D341Med (cell line): ENCODE data around the gene SHMT2.

Experiments
- DNase-seq: peaks from one replicate; pipeline ENCODE4 v3.0.0; 2012; ENCODE audit warnings: low spot score

SHMT2 gene

DNA sequence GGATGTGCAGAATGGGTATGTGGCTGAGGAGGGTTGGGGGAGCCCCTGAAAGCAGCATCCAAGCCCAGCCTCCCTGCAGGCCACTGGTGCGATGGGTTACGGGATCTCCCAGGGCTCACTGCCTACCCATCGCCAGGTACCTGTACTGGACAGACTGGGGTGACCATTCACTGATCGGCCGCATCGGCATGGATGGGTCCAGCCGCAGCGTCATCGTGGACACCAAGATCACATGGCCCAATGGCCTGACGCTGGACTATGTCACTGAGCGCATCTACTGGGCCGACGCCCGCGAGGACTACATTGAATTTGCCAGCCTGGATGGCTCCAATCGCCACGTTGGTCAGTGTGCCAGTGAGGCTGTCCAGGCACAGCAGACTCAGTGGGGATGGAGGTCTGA is 31.2 kb upstream of the SHMT2 start:
- DNase-seq = no peak

DNA sequence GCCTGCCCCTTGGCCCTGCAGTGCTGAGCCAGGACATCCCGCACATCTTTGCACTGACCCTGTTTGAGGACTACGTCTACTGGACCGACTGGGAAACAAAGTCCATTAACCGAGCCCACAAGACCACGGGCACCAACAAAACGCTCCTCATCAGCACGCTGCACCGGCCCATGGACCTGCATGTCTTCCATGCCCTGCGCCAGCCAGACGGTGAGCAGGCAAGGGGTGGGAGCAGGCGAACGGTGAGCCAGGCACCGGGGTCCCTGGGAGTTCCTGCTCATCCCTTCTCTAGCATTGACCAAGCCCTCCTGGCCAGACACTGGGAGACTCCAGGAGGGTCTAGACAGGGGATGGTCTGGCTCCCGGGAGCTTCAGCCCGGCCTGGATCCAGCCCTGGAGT is 30.3 kb upstream of the SHMT2 start:
- no peak for DNase-seq

DNA sequence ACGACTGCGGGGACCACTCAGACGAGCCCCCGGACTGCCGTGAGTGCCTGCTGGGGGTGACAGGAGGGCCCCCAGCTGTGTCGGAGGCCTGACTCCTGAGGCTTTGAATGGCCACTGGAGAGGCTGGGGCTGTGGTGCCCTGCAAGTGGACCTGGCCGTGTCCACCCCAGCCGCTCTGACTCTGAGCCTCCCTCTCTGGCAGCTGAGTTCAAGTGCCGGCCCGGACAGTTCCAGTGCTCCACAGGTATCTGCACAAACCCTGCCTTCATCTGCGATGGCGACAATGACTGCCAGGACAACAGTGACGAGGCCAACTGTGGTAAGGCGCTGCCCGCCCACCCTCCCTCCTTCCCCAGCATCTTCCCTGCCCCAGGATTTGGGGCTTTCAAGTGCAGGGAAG is 29.0 kb upstream of the SHMT2 start:
- DNase-seq = no peak

DNA sequence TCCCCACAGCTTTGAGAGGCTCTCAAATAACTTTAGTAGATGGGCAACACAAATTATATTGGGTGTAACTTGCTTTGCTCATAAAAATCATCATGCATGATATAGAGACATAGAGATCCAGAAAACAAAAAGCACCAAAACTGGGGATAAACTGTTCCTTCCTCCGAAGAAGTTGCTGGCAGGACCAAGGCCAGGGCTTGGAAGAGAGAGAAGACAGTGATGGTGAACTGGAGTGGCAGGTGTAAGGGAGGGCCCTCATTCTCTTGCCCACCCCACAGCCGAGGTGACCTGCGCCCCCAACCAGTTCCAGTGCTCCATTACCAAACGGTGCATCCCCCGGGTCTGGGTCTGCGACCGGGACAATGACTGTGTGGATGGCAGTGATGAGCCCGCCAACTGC is 28.3 kb upstream of the SHMT2 start:
- DNase-seq = no peak

DNA sequence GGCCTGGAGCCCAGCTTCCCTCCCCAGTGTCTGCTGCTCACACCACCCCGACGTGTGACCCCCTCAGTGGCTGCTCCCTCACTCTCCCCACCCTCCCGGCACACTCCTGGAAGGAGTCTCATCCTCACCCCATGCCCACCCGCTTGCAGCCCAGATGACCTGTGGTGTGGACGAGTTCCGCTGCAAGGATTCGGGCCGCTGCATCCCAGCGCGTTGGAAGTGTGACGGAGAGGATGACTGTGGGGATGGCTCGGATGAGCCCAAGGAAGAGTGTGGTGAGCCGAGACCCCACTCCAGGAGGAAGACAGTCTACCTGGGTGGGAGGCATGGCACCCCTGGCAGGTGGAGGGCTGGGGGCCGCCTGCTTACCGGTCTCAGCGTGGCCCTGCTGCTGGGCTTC is 27.9 kb upstream of the SHMT2 start:
- no peak for DNase-seq

DNA sequence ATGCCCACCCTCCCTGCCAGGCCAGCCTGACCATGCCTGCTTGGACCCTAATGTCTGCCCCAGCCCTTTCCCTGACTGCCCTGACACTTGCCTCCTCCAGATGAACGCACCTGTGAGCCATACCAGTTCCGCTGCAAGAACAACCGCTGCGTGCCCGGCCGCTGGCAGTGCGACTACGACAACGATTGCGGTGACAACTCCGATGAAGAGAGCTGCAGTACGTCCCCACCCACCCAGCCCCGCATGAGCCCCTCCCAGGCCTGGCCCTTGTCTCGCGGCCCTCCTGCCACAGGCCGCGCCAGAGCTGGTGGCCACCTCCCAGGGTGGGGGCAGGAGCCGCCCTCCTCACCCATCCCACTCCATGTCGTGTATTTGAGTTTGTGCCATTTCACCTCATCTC is 27.2 kb upstream of the SHMT2 start:
- DNase-seq = no peak

DNA sequence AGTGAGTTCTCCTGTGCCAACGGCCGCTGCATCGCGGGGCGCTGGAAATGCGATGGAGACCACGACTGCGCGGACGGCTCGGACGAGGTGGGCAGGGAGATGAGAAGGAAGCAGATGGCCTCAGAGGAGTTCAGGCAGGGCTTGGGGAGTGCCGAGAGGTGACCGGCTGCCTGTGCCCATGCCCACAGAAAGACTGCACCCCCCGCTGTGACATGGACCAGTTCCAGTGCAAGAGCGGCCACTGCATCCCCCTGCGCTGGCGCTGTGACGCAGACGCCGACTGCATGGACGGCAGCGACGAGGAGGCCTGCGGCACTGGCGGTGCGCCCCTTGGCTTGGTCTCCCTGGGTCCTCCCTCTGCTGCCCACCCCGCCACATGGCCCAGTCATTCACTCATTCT is 26.3 kb upstream of the SHMT2 start:
- DNase-seq = no peak

DNA sequence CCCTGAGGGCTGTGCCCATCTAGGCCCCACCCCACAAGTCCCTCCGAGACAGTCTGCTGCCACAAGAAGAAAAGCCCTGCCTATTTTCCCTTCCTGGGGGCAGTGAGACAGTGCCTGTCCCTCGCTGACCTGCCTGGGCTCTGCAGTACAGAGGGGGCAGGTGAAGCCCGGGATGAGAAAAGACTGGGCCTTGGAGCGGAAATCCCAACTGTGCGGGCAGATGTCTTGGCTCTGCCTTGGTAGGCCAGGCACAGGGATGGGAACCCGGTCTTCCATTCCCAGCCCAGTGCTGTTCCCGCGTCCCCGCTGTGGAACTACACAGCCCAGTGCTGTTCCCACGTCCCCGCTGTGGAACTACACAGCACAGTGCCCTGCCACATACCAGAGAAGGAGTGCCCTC is 25.7 kb upstream of the SHMT2 start:
- DNase-seq = no peak

DNA sequence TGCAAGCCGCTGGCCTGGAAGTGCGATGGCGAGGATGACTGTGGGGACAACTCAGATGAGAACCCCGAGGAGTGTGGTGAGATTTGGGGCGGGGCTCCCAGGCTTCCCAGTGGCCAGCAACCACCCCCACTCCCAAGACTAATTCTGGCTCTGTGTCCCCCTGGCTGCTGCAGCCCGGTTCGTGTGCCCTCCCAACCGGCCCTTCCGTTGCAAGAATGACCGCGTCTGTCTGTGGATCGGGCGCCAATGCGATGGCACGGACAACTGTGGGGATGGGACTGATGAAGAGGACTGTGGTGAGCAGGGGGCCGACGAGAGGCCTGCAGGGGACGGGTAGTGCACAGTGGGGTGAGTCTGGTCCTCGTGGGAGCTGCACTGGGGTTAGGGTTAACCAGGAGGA is 25.1 kb upstream of the SHMT2 start:
- DNase-seq = no peak

DNA sequence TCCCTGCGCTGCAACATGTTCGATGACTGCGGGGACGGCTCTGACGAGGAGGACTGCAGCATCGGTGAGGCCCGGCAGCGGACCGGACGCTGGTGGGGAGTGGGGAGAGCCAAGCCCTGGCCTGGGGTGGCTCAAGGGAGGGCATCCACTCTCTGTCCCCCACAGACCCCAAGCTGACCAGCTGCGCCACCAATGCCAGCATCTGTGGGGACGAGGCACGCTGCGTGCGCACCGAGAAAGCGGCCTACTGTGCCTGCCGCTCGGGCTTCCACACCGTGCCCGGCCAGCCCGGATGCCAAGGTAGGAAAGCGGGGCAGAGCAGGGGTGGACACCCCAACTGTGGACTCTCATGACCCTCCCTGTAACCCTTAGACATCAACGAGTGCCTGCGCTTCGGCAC is 24.3 kb upstream of the SHMT2 start:
- no peak for DNase-seq

DNA sequence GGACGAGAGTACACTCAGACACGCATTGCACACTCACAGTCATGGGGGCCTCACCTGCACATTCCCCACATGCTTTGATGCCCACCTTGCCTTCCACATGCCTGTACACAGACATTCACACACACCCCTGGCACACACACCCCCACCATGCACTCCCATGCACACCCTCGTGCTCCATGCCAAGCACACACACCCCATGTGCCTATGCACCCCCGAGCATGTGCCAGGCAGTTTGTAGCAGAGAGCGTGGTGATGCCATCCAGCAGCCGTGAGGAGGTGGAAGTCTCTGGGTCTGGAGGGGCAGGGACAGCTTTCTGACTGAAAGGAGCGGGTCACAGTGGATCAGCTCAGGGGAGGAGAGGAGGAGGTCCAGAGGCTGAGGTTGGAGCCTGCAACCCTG is 23.6 kb upstream of the SHMT2 start:
- DNase-seq = no peak

DNA sequence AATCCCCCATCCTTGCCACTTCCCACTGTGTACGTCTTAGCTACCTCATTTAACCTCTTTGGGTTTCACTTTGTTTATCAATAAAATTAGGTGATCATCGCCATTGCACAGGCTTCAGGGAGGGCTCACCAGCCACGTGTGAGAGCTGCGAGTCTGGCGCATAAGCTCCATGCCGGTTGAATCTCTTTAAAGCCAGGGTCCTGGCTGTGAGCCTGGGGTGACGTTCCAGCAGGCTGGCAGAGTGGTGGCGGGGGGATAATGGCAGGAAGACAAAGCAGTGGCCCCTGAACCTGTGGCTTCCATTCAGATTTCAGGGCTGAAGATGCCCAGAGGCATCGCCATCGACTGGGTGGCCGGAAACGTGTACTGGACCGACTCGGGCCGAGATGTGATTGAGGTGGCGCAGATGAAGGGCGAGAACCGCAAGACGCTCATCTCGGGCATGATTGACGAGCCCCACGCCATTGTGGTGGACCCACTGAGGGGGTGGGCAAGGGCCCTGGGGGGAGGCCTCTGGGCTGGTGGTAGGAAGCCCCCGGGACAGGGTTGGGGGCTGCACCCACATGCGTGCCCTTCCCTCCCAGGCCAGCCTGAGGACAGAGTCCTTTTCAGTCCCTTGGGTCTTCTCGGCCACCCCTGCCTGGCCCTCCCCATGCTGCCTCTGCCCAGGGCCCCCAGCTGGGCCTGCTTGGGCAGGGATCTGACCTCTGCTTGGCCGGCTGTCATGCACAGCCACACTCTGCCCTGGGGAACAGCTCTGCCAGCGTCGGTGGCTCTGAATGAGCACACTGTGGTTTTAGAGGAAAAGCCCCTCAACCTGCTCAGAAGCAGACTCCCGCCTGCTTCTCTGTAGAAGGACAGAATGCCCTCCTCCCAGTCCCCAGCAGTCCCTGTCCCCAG is 21.5 kb upstream of the SHMT2 start:
- peak; percentile 59 for DNase-seq

DNA sequence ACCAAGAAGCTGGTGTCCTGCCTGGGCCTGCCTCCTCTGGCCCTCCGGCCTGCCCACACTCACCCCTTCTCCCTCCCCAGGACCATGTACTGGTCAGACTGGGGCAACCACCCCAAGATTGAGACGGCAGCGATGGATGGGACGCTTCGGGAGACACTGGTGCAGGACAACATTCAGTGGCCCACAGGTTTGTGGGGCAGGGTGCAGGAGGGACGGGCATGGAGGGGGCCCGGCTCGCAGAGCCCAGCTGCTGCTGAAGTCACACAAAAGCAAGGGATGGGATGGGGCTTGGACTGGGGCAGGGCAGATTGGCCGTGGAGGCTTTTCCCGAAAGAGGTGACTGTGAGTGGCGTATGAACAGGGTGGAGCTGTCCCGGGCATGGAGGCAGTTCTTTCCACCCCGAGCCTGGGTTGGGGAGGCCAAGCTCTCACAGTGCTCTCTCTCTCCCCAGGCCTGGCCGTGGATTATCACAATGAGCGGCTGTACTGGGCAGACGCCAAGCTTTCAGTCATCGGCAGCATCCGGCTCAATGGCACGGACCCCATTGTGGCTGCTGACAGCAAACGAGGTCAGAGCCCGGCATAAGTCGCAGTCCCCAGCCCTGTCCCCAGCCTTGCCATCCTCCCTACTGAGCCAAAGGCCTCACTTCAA is 20.8 kb upstream of the SHMT2 start:
- no peak for DNase-seq

DNA sequence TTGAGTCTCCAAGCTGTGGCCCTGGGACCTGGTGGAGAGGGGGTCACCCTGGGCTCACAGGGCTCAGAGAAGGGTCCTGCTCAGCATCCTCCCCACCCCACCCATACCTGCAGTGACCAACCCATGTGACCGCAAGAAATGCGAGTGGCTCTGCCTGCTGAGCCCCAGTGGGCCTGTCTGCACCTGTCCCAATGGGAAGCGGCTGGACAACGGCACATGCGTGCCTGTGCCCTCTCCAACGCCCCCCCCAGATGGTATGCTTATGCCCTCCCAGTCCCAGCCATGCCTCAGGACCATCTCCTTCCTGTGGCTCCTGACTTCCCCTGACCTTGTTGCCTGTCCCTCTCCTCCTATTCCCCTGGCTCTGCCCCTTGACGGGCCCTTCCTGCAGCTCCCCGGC is 19.6 kb upstream of the SHMT2 start:
- DNase-seq = no peak

DNA sequence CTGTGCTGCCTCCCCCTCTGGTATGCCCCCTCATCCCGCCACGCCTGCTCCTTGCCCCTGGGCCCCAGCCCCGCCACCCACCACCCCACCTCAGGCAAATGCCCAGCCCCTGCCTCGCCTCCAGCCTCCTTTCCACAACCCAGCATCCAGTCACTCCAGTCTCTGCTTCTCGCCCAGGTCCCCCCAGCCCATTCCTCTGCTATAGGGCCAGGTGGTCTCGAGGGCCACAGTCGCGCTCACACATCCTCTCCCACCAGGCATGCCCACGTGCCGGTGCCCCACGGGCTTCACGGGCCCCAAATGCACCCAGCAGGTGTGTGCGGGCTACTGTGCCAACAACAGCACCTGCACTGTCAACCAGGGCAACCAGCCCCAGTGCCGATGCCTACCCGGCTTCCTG is 19.1 kb upstream of the SHMT2 start:
- no peak for DNase-seq

DNA sequence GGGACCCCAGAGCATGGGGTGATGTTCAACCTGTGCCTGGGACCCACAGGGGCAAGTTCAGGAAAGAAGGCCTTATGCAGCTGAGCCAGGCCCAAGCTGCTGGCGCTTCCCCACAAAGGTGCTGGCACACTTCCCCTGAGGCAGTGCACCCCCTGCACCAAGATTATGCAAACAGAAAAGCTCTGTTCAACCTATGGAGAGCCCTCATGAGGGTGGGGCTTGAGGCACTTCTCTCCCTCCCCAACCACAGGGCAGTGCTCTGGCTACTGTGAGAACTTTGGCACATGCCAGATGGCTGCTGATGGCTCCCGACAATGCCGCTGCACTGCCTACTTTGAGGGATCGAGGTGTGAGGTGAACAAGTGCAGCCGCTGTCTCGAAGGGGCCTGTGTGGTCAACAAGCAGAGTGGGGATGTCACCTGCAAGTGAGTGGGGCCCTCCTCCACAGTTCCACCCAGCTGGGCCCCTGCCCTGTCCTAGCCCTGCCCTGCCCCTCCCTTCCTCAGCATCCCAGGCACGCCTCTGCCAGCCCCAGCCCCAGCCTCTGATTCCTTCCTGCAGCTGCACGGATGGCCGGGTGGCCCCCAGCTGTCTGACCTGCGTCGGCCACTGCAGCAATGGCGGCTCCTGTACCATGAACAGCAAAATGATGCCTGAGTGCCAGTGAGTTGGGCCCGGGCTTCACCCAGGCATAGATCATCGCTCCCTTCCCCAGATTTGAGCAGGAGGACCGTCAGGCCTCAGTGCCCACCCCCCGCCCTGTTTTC is 18.4 kb upstream of the SHMT2 start:
- no peak for DNase-seq

DNA sequence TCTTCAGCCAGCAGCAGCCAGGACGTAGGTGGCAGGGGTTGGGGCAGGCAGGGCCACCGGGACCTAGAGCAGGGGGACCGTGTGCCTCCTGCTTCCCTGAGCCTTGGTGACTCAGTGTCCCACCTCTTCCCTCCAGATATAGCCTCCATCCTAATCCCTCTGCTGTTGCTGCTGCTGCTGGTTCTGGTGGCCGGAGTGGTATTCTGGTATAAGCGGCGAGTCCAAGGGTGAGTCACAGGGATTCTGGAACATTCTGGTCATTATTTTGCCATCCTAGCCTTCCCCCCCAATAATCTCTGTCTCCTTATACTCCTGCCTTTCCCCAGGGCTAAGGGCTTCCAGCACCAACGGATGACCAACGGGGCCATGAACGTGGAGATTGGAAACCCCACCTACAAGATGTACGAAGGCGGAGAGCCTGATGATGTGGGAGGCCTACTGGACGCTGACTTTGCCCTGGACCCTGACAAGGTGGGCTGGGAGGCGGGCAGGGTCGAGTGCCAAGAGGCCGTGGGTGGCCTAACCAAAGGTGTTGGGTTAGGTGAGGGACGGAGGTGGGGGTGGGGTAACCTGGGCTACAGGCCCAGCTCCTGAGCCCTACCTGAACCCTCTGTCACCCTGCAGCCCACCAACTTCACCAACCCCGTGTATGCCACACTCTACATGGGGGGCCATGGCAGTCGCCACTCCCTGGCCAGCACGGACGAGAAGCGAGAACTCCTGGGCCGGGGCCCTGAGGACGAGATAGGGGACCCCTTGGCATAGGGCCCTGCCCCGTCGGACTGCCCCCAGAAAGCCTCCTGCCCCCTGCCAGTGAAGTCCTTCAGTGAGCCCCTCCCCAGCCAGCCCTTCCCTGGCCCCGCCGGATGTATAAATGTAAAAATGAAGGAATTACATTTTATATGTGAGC is 17.5 kb upstream of the SHMT2 start:
- no peak for DNase-seq

DNA sequence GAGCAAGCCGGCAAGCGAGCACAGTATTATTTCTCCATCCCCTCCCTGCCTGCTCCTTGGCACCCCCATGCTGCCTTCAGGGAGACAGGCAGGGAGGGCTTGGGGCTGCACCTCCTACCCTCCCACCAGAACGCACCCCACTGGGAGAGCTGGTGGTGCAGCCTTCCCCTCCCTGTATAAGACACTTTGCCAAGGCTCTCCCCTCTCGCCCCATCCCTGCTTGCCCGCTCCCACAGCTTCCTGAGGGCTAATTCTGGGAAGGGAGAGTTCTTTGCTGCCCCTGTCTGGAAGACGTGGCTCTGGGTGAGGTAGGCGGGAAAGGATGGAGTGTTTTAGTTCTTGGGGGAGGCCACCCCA is 16.8 kb upstream of the SHMT2 start:
- no peak for DNase-seq

DNA sequence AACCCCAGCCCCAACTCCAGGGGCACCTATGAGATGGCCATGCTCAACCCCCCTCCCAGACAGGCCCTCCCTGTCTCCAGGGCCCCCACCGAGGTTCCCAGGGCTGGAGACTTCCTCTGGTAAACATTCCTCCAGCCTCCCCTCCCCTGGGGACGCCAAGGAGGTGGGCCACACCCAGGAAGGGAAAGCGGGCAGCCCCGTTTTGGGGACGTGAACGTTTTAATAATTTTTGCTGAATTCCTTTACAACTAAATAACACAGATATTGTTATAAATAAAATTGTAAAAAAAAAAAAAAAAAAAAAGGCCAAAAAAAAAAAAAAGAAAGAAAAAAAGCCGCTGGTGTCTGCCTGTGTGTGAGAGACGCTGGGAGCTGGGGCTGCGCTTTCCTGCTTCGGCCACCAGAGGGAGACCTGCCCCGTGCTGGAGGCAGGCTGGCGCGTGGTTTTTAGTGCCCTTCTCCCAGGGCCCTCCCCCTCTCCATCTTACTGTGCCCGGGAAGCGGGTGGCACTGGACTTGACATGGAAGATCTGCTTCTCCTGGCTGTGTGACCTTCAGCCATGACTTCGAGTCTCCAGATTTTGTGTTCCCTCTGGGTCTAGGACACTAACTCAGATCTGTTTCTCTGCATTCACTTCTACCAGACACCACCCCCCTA is 16.3 kb upstream of the SHMT2 start:
- DNase-seq = peak; percentile 92

DNA sequence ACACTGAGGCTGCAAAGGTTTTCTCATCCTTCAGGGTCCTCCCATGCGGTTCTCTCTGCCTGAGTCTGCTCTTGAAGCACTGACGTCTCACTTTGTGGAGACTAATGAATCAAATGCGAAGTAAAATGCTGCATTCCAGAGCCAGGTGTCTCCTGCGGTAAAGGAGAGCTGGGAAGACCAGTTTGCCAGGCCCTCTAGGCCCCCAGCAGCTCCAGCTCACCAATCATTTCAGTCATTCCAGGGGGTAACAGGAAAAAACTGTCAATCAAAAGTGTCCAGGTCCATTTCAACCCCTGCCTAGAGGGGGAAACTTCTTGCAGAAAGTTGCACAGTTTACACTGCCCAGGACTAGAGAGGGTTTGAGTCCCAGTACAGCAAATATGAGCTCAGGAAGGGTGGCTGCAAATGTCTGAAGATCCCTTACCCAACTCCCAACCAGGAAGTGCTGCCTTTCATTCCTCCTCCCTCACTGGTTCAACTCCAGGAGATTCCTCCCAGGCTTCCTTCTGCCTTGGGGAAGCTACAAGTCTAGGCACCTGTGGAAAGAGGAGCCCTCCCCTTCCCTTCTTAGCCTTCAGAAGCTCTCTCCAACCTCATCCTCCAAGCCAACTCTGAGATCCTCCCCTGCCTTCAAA is 15.6 kb upstream of the SHMT2 start:
- DNase-seq = no peak

DNA sequence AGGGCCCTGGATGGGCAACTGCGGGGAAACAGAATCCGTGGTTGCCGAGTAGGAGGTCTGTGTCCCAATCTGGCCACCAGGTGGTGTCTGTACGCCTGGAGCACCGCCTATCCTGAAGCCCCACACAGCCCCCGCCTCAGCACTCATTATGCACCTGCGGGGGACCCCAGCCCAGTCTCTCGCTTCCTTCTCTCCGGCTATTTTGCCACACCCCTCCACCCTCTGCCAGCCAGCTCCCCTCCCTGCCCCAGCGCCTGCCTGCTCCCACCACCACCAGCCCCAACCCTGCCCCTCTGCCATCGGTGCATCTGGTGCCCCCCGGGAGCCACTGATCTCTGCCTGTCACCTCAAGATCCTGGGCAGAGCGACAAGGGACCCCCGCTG is 15.1 kb upstream of the SHMT2 start:
- DNase-seq = peak; percentile 87
